Heart left ventricle (tissue), 13 donors: Measurements from ENCODE around the gene UCHL5.

Source experiments
- POLR2A ChIP-seq, 2 donors: fragments of 450-650 bp; IDR thresholded peaks; one replicate each; pipeline ENCODE4 v1.6.1; 2017; ENCODE audit warnings: antibody characterized with exemption in 2 of 2, mild to moderate bottlenecking in 2 of 2, moderate library complexity in 2 of 2
- TF ChIP-seq, protein P1 (sequence below), 12 donors: fragments of 200-600 bp; sonication (generic) in 4 of 12; IDR thresholded peaks; one replicate each; pipeline versions ENCODE4 v1.5.0 to v1.8.0; 2018 to 2022; ENCODE audit warnings: antibody characterized with exemption in 12 of 12, mild to moderate bottlenecking in 5 of 12
- donor health status: ischemic (EF 13 %, LVEDD 7.1; RV severe dilation, severe dysfunction).
- donor health status: DM: no; HTN: yes; CAD: no.
- donor health status: DM: no; HTN: no; CAD: no.
- donor health status: ischemic (EF 25% LVEDD 6.9; RV normal size, moderate dysfunction).
- donor health status: ischemic (EF 25% LVEDD 5.7; RV mildly dilated, moderate dysfunction).
- donor health status: ischemic (EF 35%, LVEDD 5.7; RV mildly dilated, moderate dysfunction).
- donor health status: nonischemic (EF 11% LVEDD 7.7; RV severe dilation, severe dysfunction).
- donor health status: DM: yes; HTN: yes; CAD: no.
- donor health status: PGD.
- donor health status: ischemic (EF 29% LVEDD 5.4; RV normal size, mild dysfunction).
- donor health status: nonischemic (EF 23%, LVEDD 6.1; RV moderate dilation, normal function).

DNA sequence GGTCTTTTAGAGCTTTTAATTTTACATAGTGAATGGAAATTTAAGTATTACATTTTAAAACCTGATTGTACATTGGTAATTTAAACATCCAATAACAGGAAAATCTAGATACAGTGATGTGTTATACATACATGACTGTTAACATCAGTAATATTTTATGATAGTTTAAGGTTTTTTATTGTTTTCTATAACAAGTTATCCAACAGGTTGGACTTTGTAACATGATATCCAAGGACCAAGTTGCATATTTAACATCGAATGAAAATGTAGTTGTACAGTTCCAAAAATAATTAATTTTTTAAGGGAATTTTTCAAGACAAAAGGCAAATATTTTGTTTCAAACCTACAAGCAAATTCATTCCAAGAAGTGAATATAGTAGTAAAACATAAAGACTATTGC lies 31.7 kb upstream of the UCHL5 start:
- TF ChIP-seq, protein P1, sequence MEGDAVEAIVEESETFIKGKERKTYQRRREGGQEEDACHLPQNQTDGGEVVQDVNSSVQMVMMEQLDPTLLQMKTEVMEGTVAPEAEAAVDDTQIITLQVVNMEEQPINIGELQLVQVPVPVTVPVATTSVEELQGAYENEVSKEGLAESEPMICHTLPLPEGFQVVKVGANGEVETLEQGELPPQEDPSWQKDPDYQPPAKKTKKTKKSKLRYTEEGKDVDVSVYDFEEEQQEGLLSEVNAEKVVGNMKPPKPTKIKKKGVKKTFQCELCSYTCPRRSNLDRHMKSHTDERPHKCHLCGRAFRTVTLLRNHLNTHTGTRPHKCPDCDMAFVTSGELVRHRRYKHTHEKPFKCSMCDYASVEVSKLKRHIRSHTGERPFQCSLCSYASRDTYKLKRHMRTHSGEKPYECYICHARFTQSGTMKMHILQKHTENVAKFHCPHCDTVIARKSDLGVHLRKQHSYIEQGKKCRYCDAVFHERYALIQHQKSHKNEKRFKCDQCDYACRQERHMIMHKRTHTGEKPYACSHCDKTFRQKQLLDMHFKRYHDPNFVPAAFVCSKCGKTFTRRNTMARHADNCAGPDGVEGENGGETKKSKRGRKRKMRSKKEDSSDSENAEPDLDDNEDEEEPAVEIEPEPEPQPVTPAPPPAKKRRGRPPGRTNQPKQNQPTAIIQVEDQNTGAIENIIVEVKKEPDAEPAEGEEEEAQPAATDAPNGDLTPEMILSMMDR (IDR thresholded peaks at IDR 0.05) = no peak
- no peak for TF ChIP-seq POLR2A (IDR thresholded peaks at IDR 0.05)
